Inflammatory macrophage treated with lipopolysaccharide for 4 hours (primary cell): ENCODE results near the gene TRIM38.
"Not testable (repeated sequence)": the region's sequence is repeated elsewhere in the genome, so short reads cannot be mapped to it uniquely, and the experiment has no call there.

Experiments used
- DNase-seq: peaks from one replicate; pipeline ENCODE4 v3.0.0-alpha.2; 2020

TRIM38 gene

DNA sequence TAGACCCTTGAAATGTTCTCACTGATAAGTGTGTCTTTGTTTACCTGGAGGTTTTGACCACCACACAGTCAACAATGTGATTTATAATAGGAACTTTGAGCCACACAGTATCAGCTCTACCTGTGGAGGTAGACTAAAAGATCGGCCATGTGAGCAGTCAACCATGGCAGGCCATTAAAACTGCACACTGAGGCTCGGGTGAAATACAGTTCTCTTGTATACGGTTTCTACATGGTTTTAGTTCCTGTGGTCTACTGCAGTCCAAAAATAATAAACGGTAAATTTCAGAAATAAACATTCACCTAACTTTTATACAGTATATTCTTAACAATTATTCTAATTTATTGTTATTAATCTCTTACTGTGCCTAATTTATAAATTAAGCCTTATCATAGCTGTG, 47.2 kb downstream of the TRIM38 start:
- DNase-seq: no peak

DNA sequence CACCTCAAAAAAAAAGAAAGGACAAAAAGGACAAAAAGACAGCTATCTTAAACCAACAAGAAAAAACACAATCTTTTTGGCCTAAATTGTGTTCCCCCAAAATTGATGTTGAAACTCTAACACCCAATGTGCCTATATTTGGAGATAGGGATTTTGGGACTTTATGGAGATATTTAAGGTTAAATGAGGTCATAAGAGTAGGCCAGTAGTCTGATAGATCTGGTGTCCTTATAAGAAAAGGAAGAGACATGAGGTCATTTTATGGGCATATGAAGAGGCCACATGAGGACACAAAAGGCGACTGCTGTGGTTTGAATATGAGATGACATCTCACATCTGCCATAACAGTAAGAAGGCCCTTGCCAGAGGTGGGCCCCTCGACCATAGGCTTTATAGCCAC, 49.5 kb downstream of the TRIM38 start:
- DNase-seq: peak; percentile 20

DNA sequence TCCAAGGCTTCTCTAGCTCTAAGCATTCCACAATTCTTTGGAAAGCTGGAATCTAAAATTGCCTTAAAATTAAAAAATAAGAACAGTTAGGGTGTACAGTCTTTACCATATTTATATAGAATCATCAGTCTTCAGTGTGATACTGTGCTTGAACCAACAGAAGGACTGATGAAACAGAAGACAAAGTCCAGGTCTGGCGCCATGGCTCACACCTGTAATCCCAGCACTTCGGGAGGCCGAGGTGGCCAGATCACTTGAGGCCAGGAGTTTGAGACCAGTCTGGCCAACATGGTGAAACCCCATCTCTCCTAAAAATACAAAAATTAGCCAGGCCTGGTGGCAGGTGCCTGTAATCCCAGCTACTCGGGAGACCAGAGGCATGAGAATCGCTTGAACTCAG, 51.8 kb downstream of the TRIM38 start:
- not testable (repeated sequence) for DNase-seq

DNA sequence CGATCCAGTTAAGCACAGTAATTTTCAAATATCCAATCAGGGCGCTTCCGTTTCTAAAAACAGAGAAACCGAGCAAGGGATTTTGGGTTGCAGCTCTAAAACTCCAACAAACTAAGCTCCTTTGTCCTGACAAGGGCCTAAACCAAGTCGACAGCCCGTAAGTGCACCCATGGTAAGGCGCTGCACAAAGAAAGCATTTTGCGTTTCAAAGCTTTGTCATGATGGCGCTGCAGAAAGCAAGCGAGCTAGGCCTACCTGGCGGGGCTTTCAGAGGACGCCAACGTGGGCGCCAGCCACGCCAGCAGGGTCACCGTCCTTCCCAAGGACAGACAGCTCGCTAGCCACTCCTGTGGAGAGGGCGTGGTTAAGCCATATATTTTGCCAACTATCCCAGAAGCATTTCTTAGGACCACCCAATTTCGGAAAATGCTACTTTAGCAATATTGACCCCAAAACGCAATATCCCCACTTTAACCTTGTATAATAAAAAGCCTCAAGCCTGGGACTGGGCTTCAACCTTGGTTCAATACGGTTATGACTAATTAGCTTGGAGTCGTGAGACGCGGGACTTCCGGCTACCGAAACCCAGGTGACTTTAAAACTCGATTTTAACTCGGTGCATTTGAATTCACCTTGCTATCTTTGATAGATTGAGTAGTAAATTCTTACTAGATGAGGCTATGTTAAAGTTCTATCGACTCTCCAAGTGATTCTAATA, 53.8 kb downstream of the TRIM38 start:
- no peak for DNase-seq

DNA sequence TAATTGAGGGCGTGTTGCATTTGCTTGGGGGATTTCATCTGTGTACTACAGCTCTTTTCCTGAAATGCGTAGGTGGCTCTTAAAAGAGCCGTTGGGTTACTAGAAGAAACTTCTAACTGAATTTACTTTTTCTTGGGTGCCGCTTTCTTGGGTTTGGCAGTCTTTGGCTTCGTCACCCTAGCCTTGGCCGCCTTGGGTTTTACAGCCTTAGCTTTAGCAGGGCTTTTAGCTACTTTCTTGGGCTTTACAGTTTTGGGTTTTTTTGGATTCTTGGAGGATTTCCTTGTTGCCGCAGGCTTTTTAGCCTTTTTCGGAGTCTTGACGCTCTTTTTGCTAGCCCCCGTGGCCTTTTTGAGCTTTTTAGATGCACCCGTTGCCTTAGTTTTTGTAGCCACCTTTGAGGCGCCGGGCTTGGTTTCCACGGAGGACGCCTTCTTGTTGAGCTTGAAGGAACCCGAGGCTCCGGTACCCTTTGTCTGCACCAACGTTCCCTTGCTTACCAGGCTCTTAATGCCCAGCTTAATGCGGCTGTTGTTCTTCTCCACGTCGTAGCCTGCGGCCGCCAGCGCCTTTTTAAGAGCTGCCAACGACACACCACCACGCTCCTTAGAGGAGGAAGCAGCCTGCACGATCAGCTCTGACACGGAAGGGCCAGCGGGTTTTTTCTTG, 54.5 kb downstream of the TRIM38 start:
- no peak for DNase-seq

DNA sequence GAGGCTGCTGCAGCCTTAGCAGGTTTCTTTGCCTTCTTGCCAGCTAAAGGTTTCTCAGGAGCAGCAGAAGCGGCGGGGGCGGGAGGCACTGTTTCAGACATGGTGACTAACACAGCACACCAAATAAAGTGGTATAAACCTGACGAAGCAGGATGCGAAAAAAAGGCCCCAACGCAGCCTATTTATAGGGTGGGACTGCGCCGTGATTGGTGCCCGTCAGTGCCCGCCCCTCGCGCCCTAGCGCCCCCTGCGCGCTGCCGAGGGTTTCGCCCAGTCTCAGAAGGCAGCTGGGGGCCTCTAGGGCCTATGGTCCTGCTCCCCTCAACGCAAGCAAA, 55.0 kb downstream of the TRIM38 start:
- DNase-seq: peak; percentile 67

DNA sequence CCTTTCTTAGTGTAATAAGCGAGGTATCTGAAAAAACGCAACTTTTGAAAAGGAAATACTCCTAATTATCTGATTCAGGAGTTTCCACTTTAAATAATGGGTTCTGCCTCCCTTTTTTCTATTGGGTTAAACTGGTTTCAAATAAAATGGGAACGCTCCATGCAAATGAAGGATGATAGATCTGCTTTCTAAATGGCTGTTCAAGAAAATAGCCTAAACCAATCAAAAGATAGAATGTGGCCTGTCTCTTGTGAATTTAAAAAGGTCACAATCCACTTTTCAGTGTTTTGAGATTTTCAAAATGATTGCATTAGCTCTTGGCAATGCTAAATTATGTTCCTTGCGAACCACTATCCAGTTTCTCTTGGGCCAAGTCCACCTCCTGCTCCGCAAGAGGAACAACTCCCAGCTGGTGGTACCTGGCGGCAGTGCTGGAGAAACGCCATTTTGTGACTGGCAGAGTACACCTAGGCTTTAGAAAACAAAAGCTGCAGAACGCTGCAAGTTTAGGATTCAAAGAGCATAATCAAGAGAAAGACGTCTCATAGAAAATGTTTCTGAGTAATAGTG, 56.7 kb downstream of the TRIM38 start:
- no peak for DNase-seq

DNA sequence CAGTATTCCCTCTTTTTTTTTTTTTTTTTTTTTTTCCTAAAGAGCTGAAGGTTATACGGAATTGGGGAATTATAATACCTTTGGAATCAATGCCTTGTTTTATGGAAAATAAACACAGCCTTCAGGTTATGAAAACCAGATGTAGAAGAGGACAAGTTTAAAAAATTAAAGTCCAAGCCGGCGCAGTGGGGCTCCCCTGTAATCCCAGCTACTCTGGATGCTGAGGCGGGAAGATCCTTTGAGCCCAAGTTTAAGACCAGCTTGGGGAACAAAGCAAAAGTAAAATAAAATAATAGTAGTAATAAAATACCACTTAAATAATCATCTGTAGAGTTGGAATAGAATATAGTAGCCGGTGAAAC, 57.3 kb downstream of the TRIM38 start:
- no peak for DNase-seq

DNA sequence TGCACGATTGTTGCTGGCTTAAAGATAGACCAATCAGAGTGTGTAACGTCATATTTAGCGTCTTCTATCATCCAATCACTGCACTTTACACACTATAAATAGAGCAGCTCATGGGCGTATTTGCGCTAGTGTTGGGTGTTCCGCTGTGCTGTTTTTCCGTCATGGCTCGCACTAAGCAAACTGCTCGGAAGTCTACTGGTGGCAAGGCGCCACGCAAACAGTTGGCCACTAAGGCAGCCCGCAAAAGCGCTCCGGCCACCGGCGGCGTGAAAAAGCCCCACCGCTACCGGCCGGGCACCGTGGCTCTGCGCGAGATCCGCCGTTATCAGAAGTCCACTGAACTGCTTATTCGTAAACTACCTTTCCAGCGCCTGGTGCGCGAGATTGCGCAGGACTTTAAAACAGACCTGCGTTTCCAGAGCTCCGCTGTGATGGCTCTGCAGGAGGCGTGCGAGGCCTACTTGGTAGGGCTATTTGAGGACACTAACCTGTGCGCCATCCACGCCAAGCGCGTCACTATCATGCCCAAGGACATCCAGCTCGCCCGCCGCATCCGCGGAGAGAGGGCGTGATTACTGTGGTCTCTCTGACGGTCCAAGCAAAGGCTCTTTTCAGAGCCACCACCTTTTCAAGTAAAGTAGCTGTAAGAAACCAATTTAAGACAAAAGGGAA, 57.9 kb downstream of the TRIM38 start:
- DNase-seq: peak; percentile 90

DNA sequence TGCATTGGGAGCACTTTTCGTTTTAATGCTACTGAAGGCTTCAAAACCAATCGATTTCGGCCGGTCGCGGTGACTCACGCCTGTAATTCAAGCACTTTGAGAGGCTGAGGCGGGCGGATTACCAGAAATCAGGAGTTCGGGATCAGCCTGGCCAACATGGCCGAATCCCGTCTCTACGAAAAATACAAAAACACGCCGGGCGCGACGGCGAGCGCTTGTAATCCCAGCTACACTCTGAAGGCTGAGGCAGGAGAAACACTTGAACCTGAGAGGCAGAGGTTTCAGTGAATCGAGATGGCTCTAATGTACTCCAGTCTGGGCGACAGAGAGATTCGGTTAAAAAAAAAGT, 58.4 kb downstream of the TRIM38 start:
- DNase-seq: peak; percentile 61

DNA sequence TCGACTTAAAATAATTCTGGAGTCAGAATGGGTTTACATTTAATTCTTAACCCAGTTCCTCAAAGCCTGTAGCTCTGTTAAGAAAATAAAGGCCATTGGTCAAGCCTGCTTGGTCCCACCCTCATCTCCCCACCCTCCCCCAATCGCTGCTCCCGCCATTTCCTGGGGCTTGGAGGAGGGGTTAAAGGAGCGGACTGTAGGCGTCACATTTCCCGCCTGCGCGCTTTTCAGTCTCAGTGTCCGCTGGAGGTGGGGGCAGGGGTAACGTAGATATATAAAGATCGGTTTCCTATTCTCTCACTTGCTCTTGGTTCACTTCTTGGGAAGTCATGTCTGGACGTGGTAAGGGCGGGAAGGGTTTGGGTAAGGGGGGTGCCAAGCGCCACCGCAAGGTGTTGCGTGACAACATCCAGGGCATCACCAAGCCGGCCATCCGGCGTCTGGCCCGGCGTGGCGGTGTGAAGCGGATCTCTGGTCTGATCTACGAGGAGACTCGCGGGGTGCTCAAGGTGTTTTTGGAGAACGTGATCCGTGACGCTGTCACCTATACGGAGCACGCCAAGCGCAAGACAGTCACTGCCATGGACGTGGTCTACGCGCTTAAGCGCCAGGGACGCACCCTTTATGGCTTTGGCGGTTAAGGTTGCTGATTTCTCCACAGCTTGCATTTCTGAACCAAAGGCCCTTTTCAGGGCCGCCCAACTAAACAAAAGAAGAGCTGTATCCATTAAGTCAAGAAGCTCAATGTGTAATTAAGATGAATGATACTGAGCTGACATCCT, 58.9 kb downstream of the TRIM38 start:
- DNase-seq: peak; percentile 93

DNA sequence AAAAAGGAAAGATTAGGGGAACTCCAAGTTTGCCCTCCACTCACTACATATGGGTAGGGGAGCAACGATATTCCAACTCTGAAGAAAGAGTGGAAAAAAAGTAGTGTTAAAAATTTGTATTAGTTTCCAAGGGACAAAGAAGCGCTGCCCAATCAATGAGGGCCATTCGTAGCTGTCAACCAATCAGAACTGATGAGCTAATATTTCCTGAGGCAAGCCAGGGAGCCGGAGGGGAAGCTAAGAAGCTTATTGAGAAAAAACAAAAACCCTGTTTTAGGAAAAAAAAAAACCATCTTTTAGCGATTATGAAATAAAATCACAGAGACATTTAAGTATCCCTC, 59.5 kb downstream of the TRIM38 start:
- DNase-seq: peak; percentile 89

DNA sequence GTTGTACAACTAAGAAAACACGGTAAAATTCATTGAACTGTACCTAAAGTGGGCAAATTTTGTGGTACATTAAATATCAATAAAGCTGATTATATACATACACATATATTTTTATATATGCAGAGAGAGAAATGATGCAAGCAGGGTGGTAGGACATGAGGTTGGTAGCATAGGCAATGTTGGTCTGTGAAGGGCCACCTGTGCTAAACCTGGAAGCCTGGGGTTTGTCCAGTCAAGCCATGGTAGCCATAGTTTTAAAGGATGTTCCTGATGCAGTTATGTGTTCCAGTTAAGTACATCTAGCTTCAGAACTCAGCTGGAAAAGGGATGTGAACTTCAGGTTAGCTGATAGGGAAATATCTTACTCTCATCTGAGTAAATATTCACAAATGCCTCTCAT, 60.1 kb downstream of the TRIM38 start:
- no peak for DNase-seq

DNA sequence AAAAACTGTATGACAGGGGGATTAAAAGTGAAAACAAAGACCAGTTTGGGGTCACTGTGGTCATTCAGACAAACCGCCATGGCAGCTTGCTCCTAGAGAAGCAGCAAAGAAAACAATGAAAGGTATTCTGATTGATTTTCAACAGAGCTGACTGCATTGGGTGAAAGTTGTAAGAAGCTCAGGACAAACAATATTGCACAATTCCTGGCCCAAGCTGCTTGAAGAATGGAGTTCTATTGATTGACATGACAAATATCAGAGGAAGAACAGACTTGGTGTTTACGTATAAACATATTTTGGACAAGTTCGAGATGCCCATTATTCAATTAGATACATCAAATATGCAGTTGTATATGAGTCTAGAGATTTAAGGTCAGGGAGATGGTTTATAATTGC, 62.0 kb downstream of the TRIM38 start:
- no peak for DNase-seq

DNA sequence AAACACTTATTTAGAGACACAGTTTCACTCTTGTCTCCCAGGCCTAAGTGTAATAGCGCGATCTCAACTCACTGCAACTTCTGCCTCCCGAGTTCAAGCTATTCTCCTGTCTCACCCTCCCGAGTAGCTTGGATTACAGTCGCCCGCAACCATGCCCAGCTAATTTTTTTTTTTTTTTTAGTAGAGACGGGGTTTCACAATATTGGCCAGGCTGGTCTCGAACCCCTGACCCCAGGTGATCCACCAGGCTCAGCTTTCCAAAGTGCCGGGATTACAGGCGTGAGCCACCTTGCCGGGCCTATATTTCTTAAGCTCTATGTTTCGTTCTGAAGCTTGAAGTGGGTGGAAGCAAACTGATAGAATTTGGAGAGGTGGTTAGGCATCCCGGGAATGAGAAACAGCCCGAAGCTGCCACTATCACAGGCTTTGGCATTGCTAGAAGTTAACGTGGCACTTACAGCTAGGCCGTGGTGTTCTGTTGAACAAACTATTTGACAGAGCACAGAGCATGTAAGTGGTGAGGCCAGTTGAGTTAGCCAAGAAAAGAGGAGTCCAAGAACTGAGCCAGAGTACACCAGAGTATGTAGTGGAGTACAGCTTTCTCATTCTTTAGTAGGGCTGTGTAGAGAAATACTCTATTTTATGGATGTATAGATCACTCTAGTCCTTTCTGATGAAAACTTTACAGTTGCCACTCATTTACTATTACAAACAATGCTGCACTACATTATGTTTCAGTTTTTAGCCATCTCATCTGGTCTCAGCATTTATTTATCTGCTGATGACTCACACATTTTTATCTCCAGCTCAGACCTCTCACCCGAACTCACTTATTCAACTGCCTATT, 62.7 kb downstream of the TRIM38 start:
- no peak for DNase-seq

DNA sequence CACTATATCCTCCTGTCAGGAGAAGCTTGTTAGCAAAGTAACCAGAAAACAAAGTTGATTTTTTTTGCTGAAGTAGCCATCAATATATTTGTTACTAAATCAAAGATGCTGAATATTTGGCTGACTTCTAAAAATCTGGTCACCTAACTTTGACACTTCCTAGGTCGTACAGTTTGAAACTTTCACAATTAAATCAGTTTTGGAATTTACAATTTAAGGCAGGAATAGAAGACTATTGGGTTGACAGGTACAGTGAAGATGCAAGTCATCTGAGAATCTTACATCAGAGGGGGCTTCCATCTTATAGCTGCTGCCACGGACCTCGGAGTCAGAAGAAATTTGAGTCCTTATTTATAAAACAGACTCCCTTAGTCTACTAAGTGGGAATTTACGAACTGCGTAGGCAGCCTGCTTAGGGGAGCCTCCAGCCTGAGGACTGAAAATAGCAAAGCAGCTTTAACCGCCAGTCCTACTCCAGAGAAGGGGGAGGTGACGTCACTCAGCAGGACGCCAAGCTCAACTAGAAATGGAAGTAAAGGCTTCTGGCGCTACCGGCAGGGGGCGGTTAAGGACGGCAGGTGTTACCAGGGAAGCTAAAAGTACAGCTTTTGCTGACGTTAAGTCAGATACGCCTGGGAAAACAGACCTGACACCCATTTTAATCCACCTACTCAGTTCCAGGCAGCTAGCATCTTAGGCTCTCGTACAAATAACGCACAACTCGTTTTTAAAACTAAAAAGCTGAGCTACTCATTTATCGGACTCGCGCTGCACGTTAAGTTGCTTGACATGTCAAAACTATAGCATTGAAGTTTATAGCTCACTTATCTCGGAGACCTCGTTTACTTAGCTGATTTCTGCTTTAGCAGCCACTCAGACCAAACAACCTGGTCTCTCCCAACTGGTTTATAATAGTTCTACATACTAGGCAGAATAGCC, 63.6 kb downstream of the TRIM38 start:
- DNase-seq: peak; percentile 92

DNA sequence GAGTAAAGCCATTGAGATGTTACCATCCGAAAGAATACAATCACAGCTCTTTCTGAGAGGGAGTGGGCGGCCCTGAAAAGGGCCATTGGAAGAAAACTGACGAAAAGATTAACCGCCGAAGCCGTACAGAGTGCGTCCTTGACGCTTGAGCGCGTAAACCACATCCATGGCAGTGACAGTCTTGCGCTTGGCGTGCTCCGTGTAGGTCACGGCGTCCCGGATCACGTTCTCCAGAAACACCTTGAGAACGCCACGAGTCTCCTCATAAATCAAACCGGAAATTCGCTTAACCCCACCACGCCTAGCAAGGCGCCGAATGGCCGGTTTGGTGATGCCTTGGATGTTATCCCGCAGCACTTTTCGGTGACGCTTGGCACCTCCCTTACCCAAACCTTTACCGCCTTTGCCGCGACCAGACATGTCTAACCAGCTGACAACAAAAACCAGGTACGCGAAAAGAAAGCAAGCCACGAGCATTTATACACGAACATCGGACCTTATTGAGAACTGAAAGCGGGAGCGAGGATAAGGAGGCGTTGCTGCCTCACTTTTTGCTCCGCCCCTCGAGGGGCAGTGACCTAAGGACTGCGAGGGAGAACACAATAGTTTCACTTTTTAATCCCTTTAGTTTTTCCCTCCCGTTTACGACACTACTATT, 64.4 kb downstream of the TRIM38 start:
- DNase-seq: peak; percentile 96

DNA sequence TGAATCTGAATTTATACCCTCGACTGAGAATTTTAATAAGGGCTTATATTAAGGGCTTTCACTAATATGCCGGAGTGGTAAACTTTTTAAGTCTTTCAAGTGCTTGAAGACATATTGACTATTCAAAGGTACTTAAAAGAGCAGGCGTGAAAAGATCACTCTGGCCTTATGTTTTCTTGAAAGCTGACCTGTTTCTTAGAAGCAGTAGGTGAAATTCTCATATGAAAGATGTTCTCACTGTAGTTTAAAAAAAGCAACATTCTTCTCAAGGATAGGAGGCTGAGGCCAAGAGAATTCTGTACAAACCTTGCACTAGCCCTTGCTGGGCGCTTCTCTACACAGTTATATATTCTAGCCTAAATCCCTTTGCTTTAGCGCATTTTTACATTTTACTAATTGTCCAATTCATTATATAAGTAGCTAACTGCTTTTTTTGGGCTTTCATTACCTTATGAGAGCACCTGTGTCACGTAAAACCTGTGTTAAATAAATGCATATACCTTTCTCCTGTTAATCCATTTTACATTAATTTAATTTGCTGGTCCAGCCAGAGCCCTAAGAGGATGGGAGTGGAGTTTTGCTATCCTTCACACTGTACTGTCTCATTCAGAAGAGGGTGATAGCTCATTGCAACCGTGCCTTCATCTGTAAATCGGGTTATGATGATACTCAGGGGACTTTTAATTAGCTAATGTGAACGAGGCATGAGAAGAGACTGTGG, 65.0 kb downstream of the TRIM38 start:
- no peak for DNase-seq

DNA sequence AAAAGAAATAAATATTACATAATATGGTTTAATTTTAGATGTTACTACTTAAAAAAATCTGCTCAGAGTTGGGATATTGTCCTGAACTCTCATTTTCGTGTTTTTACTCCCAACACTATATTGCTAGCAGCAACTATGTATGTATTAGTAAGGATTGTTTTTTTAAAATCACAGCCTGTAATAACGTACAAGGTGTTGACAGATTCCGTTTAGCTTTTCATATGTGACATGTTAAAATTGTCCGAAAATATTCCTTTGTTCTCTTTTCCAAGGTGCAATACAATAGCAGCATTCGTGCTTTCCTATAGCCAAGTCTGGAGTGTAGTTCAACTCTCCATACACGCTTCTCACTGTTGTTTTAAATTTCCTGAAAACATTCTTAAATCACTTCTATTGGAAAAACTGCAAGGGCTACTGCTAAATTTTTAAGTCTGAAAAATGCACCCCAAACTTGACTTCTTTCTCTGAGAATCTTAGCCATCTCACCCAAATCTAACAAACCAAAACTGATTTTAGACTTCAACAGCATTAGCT, 65.7 kb downstream of the TRIM38 start:
- no peak for DNase-seq
